NT2/D1 (cell line): ENCODE measurements around the gene MKS1.

Source experiments
- DNase-seq: peaks from one replicate; pipeline ENCODE4 v3.0.0-alpha.2; 2011; ENCODE audit warnings: low read depth, low spot score
- H3K27me3 ChIP-seq: 2 replicates; pipeline ENCODE4 v1.6.0; 2011; ENCODE audit warnings: mild to moderate bottlenecking; ENCODE audit not compliant: insufficient read length, insufficient read depth
- H3K36me3 ChIP-seq: 2 replicates; pipeline ENCODE4 v1.6.1; 2011; ENCODE audit warnings: mild to moderate bottlenecking, low read length, mixed read lengths; ENCODE audit not compliant: insufficient read depth, insufficient read length
- H3K4me1 ChIP-seq: 2 replicates; pipeline ENCODE4 v1.5.1; 2011; ENCODE audit not compliant: insufficient read depth, insufficient read length
- H3K4me3 ChIP-seq: 2 replicates; pipeline ENCODE4 v1.5.1; 2011; ENCODE audit warnings: low read depth; ENCODE audit not compliant: insufficient read length
- H3K9ac ChIP-seq: 2 replicates; pipeline ENCODE4 v1.6.0; 2011; ENCODE audit warnings: low read depth; ENCODE audit not compliant: insufficient read length
- H3K9me3 ChIP-seq: 2 replicates; pipeline ENCODE4 v1.5.1; 2011; ENCODE audit warnings: mild to moderate bottlenecking, low read length; ENCODE audit not compliant: insufficient read depth
- SUZ12 ChIP-seq: IDR thresholded peaks from 2 replicates; pipeline ENCODE4 v1.6.1; 2011; ENCODE audit not compliant: insufficient read length, insufficient read depth; ENCODE audit errors: extremely low read depth
- YY1 ChIP-seq: IDR thresholded peaks from 2 replicates; pipeline ENCODE4 v1.6.1; 2011; ENCODE audit not compliant: insufficient read length, insufficient read depth
- ZNF274 ChIP-seq: IDR thresholded peaks from 2 replicates; pipeline ENCODE4 v1.6.1; 2011; ENCODE audit warnings: mild to moderate bottlenecking, low read depth, low read length

The MKS1 gene

GRCh38 chr17:58174871-58175270 lies 44.2 kb downstream of the MKS1 start:
- Histone ChIP-seq H3K9ac (no peak overlapping the region), H3K4me1 (no peaks in the 10 kb centered on the region), H3K4me3 (no peak overlapping the region), H3K9me3 (no peaks in the 10 kb centered on the region), H3K27me3 (peaks cover 21% of the 10 kb centered on the region), H3K36me3 (no peaks in the 10 kb centered on the region)
- TF ChIP-seq SUZ12 = no peak
- TF ChIP-seq YY1 = no peak
- TF ChIP-seq ZNF274 = no peak
- DNase-seq = no peak

GRCh38 chr17:58172369-58173071 lies 46.5 kb downstream of the MKS1 start:
- Histone ChIP-seq H3K4me3 (no peak overlapping the region), H3K9ac (no peak overlapping the region), H3K36me3 (no peaks in the 10 kb centered on the region), H3K4me1 (no peaks in the 10 kb centered on the region), H3K9me3 (no peaks in the 10 kb centered on the region), H3K27me3 (peaks cover 37% of the 10 kb centered on the region)
- DNase-seq = no peak
- TF ChIP-seq YY1 = no peak

- Histone ChIP-seq H3K4me1 (no peaks in the 10 kb centered on the region), H3K4me3 (no peak overlapping the region), H3K9ac (no peak overlapping the region), H3K36me3 (no peaks in the 10 kb centered on the region), H3K9me3 (no peaks in the 10 kb centered on the region), H3K27me3 (peaks cover 56% of the 10 kb centered on the region)
- no peak for DNase-seq
- no peak for TF ChIP-seq YY1
- no peak for TF ChIP-seq SUZ12
- TF ChIP-seq ZNF274 = no peak
These were observed 48.4 kb downstream of the MKS1 start for GRCh38 chr17:58170622-58171021.

GRCh38 chr17:58166682-58167081 lies 52.4 kb downstream of the MKS1 start, which contains the start of gene OR4D2:
Gene OR4D2, plus strand, starts transcription at chr17:58166982. Its CDS starts 2,674 bp downstream, at chr17:58169656.
- TF ChIP-seq SUZ12 (no peak), ZNF274 (no peak), YY1 (no peak)
- Histone ChIP-seq H3K27me3 (peaks cover 58% of the 10 kb centered on the region), H3K36me3 (no peaks in the 10 kb centered on the region), H3K9me3 (no peaks in the 10 kb centered on the region), H3K4me1 (no peaks in the 10 kb centered on the region), H3K4me3 (no peak within 1 kb of the TSS), H3K9ac (no peak within 1 kb of the TSS)
- DNase-seq = no peak

GRCh38 chr17:58165981-58166380 lies 53.1 kb downstream of the MKS1 start:
- Histone ChIP-seq H3K27me3 (peaks cover 58% of the 10 kb centered on the region), H3K9ac (no peak overlapping the region), H3K9me3 (no peaks in the 10 kb centered on the region), H3K36me3 (no peaks in the 10 kb centered on the region), H3K4me3 (no peak overlapping the region), H3K4me1 (no peaks in the 10 kb centered on the region)
- DNase-seq = no peak
- TF ChIP-seq SUZ12 (no peak), YY1 (no peak), ZNF274 (no peak)

- TF ChIP-seq YY1 (no peak), ZNF274 (no peak), SUZ12 (no peak)
- no peak for DNase-seq
- Histone ChIP-seq H3K9me3 (no peaks in the 10 kb centered on the region), H3K27me3 (peaks cover 22% of the 10 kb centered on the region), H3K4me3 (no peak overlapping the region), H3K9ac (no peak overlapping the region), H3K36me3 (no peaks in the 10 kb centered on the region), H3K4me1 (no peaks in the 10 kb centered on the region)
These were observed 57.5 kb downstream of the MKS1 start for GRCh38 chr17:58161566-58161965.

- Histone ChIP-seq H3K4me3 (no peak overlapping the region), H3K36me3 (no peaks in the 10 kb centered on the region), H3K9ac (no peak overlapping the region), H3K27me3 (peaks cover 12% of the 10 kb centered on the region), H3K9me3 (no peaks in the 10 kb centered on the region), H3K4me1 (no peaks in the 10 kb centered on the region)
- no peak for DNase-seq
- TF ChIP-seq SUZ12 (no peak), ZNF274 (no peak), YY1 (no peak)
These were observed 60.9 kb downstream of the MKS1 start for GRCh38 chr17:58158181-58158580.
